ENCODE measurements around the gene SHROOM2. TPM values are rescaled to one million over a fixed set of nuclear protein-coding genes. Genes with fewer than 3 reads are reported as not detected.

The SHROOM2 gene
- total RNA-seq (2022; extraction: Qiagen RNA extraction) = 0.73 to 0.89 TPM (median 0.88 TPM) in 5 replicates

GRCh38 chrX:9785944-9786797, at the start of gene SHROOM2:
SHROOM2 (plus strand) TSS chrX:9786429; CDS start chrX:9786546, 117 bp downstream.

DNA sequence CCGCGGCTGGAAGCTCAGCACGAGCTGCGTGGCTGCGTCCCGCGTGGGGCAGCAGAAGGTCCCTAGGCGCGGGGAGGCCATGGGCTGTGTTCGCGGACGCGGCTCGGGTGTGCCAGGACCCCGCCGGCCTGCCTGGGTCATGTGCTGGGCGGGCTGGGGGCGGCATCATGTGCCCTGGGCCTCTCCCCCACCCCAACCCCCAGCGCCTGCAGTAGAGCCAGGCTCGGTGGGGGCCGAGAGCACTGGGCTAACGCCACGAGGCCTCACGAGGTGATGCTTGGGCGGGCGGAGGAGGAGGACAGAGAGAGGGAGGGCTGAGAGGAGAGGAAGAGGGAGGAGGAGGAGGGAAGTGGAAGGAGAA, 20.5 kb upstream of the SHROOM2 start, which contains the start of gene GPR143:
TSS of gene GPR143 (minus strand) at position 111 of the 361 bp plus-strand sequence. CDS start at position 81, 30 bp downstream.

GRCh38 chrX:9966775-9967408, 180.7 kb downstream of the SHROOM2 start, which contains the start of gene CLDN34:
CLDN34 (plus strand) TSS chrX:9967358; CDS start chrX:9967358, 0 bp downstream.

Other genes with a start within 250 kb of the SHROOM2 start
- gene GPR143, start 20.6 kb upstream of the SHROOM2 start, total RNA-seq (2022; extraction: Qiagen RNA extraction) = 0.08 to 0.37 TPM (median 0.24 TPM) in 5 replicates
- not detected in 5 replicates for gene CLDN34, start 180.9 kb downstream of the SHROOM2 start, total RNA-seq (2022; extraction: Qiagen RNA extraction)